Fibroblast of skin of abdomen (primary cell): Measurements from ENCODE around the gene HIVEP3.

Experiments
- DNase-seq: peaks from one replicate; pipeline ENCODE4 v3.0.0-alpha.2; 2013

The HIVEP3 gene

DNA sequence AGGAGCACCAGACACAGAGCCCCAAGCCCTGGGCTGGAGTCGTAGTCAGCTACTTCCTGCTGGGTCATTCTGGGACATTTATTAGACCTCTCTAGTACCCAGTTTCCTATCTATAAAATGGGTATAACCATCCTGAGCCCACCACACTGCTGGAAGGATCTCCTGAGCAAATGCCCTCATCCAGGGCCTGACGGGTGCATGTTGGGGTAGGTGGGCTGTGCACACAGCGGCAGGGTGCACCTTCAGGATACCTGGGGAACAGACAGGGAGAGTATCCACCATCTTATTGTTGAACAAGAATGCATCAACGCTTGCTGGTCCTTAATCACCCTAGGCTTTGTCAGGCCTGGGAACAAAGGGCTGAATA is 191.0 kb downstream of the HIVEP3 start:
- no peak for DNase-seq

DNA sequence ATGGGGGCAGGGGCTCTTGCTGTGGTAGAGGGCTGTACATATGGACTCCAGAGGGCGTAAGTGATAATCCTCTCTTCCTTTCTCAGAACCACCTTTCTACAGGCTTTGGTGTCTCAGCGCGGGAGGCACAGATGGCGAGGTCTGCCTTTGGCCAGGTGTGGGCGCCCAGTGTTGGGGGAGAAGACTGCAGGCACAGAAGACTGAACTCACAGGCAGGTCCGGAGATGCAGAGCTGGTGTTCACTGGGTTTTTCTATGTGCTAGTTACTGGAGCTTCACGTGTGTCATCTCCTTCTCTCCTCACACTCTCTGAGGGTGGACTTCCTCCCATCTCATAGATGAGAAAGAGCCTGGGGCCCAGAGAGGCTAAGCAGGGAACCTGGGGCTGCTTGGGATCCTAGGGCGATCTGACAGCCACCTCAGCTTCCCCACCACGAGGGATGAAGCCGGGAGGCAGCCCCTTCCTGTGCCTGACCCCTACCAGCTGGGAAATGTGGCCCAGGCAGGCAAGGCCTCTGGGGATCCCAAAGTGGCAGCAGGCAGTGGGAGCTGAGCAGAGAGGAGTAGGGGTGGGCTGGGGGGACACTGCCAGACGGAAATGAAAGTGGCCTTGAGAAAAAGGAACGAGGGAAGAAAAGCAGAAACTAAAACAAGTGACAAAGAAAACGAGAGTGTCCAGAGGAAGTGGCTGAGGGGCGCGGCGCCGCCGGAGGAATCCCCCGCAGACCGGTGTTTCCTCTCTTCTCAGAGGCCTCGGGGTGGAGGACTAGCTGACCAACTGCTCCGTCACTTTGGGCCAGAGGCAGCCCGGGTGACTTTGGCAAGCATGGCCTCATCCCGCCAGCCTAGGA is 191.6 kb downstream of the HIVEP3 start:
- DNase-seq = no peak

- DNase-seq = no peak
Measured at GRCh38 chr1:41726292-41726691, 192.4 kb downstream of the HIVEP3 start.

- DNase-seq = no peak
Measured at GRCh38 chr1:41724926-41725325, 193.8 kb downstream of the HIVEP3 start.

GRCh38 chr1:41724248-41724647 is 194.5 kb downstream of the HIVEP3 start:
- no peak for DNase-seq

DNA sequence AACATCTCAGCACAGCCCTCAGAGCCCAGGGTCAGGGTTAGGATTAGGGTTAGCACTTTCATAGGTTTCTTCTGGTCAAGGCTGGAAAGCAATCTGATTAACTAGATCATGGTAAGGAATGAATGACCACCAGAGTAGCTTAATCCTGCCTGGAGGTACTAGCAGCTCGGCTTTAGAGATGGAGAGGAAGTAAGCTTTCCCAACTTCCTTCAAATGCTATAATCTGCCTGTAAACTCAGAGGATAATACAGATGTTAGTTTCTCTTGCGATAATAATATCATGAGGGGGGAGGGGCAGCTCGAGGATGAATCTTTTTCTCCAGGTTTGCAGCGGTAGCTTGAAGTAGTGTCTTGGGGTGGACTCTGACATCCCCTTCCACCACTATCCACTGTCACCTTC is 194.9 kb downstream of the HIVEP3 start:
- no peak for DNase-seq

DNA sequence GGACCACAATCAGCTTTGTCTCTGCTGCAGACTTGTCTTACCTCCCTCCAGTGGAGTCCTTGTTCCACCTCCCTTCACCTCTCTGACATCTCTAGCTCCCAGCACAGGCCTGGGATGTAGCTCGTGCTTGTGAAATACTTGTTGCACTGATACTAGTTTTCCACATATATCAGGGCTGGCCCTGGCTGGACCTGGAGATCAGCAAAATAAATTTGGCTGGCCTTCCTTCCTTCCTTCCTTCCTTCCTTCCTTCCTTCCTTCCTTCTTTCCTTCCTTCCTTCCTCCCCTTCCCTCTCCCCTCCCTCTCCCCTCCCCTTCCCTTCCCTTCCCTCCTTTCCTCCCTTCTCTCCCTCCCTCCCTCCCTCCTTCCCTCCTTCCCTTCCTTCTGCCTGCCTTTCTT is 196.5 kb downstream of the HIVEP3 start:
- DNase-seq = no peak

DNA sequence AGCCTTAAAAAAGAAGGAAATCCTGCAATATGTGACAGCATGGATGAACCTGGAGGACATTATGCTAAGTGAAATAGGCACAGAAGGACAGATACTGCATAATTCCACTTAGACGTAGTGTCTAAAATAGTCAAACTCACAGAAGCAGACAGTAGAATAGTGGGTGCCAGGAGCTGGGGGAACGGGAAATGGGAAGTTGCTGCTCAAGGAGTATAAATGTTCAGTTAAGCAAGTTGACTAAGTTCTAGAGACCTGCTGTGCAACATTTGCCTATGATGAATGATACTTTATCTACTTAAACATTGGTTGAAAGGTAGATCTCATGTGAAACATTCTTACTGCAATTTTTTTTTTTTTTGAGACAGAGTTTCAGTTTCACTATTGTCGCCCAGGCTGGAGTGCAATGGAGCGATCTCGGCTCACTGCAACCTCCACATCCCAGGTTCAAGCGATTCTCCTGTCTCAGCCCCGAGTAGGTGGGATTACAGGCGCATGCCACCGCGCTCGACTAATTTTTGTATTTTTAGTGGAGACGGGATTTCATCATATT is 197.8 kb downstream of the HIVEP3 start:
- no peak for DNase-seq

GRCh38 chr1:41719590-41719989 is 199.1 kb downstream of the HIVEP3 start:
- DNase-seq = no peak

DNA sequence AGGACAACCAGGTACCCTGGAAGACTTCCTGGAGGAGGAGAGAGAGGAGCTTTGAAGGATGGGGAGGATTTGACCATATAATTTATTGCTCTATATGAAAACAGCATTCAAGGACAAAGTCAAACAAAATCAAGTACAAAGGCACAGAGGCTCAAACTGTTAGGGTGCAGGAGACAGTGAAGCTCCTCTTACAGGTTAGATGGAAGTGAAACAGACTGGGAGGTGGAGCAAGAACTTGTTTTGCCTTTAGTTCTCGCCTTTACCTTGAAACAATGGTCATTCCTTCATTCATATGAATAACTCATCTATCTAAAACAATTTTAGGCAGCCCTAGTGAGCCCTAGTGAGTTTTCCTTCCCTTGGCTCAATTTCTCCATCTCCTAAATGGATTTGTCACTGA is 199.6 kb downstream of the HIVEP3 start:
- no peak for DNase-seq

GRCh38 chr1:41718497-41718896 is 200.2 kb downstream of the HIVEP3 start:
- DNase-seq = no peak

- DNase-seq = no peak
Measured at GRCh38 chr1:41716188-41717130, 202.3 kb downstream of the HIVEP3 start.

DNA sequence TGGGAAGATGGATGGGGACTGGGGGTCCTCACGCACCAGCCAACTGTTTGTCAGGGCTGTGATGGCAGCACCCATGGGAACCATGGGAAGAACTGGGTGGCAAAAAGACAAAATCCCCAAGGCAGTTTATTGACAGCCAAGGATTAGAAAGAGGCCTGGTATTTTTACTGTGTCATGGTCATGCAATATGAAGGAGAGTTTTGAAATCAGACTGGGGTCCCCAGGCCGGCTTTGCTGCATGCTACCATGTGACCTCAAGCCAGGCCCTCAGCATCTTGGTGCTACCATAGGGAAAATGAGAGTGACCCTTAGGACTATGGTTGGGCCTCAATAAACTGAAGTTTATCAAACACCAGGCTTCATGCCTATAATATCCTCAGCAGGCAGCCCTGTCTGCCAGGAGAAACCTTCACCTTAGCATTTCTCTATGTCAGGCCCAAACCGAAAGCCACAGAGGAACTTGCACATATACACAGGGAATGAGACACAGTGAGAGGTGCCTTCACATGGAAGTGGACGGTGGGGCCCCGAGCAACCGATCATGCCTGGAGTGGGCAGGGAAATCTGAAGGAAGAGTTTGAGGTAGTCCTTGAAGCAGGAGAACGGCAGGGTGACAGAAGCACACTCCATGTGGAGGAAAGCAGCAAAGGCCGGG is 203.2 kb downstream of the HIVEP3 start:
- no peak for DNase-seq

- DNase-seq = no peak
Measured at GRCh38 chr1:41714638-41715389, 203.9 kb downstream of the HIVEP3 start.

DNA sequence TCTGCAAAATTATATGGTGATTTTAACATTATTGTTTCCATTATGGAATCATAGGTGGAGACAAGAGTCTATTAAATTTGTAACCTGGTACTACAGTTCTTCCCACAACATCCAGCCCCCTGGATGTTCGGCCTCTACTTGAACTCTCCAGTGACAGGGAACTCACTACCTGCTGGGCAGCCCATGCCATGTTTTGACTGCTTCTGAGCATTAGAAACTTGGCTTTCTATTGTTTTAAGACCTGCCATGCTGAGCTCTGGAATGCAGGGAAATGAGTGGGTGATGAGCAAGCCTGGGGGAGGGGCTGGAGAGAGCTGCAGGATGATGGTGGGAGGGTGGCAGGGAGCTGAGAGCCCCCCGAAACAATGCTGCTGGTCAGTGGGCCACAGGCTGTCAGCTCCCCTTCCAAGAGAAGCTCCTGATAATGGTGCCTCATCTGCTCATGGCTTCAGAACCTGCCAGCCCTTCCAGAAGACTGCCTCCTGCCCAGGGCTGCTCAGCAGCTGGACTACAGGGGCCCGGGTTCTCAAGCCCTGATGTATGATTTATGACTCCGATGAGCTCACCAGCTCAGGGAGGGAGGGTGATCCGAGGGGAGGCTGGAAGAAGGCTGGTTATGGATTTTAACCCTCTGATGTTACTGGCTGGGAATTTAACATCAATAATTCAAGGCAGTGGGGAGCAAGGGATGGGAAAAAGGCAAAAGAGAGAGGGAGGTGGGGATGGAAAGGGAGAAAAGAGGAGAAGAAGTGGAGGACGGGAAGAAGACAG is 205.0 kb downstream of the HIVEP3 start:
- DNase-seq = peak; percentile 96

- DNase-seq = no peak
Measured at GRCh38 chr1:41713141-41713540, 205.6 kb downstream of the HIVEP3 start.

GRCh38 chr1:41712695-41713094 is 206.0 kb downstream of the HIVEP3 start:
- no peak for DNase-seq

- no peak for DNase-seq
Measured at GRCh38 chr1:41712081-41712480, 206.6 kb downstream of the HIVEP3 start.

DNA sequence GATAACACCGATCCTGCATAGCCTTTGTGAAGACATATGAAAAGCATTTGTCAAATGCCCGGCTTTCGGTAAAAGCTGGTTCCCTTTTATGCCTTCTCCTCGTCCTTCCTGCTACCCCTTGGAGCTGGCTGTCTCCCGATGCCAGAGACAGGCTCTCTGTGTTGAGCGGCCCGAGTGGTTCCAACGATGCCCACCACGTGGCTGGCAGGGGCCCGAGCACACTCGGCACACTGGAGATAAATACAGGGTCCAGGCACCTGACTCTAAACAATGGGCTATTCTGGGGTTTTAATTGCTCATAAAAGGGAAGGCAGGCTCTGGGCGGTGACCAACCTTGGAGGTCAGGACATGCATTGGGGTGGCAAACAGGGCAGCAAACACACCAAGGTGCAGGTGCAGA is 207.1 kb downstream of the HIVEP3 start:
- DNase-seq = no peak

DNA sequence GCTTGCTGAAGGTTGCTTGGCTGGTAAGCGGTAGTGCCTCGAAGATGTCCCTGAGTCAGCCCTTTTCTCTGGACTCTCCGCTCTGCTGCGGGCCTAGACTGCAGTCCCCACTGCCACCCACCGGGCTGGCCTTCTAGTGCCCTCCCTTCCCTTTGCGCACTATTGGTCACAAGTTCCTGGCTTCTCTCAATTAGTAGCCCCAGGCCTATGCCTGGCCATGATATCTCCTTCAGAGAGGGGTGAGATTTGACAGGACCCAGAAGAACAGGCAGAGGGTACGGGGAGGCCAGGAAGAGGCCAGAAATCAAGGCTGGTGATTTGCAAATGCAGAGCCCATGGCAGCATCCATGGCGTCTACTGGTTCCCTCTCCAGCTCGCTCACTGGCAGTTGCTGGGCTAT is 207.7 kb downstream of the HIVEP3 start:
- DNase-seq = no peak

- DNase-seq = no peak
Measured at GRCh38 chr1:41709873-41710272, 208.8 kb downstream of the HIVEP3 start.
